Panc1 (cell line): ENCODE measurements around the gene SECTM1. TPM values are rescaled to one million over a fixed set of nuclear protein-coding genes. Genes with fewer than 3 reads are reported as not detected.

Experiments
- ATAC-seq: fragments of 200-7000 bp; cut with Tn5 transposase; 2 replicates; pipeline ENCODE4 v1.9.1; 2020; ENCODE audit warnings: mild to moderate bottlenecking, moderate library complexity
- BruUV-seq: library from RNA; stranded (reverse); fragments of 400-500 nt; replicated peaks from 2 replicates; lab custom pipeline; 2021; lab: Mats Ljungman, UMichigan
- CTCF ChIA-PET: fragments of 300-600 bp; sonication (Branson Sonifier 250); formaldehyde crosslinking; loops from one replicate; lab custom pipeline; 2022; ENCODE audit warnings: antibody characterized with exemption; lab: Charles Lee
- POLR2A ChIA-PET: fragments of 300-600 bp; sonication (Branson Sonifier 250); formaldehyde crosslinking; loops from one replicate; lab custom pipeline; 2022; ENCODE audit warnings: antibody characterized with exemption; lab: Charles Lee
- DNase-seq: peaks from one replicate; pipeline ENCODE4 v3.0.0-alpha.2; 2010; ENCODE audit warnings: low read depth, low spot score
- H3K27ac ChIP-seq: 2 replicates; pipeline ENCODE4 v1.5.1; 2011; ENCODE audit warnings: mild to moderate bottlenecking, low read length, inconsistent platforms
- H3K27me3 ChIP-seq: fragments of 200-500 bp; sonication (Bioruptor generic); 2 replicates; pipeline ENCODE4 v1.6.0; 2014; ENCODE audit warnings: low read length, inconsistent platforms; ENCODE audit not compliant: control insufficient read depth, insufficient read depth
- H3K36me3 ChIP-seq: fragments of 200-500 bp; sonication (Bioruptor generic); 2 replicates; pipeline ENCODE4 v1.5.1; 2014; ENCODE audit warnings: inconsistent platforms, mild to moderate bottlenecking, low read length, moderate library complexity; ENCODE audit not compliant: control insufficient read depth, insufficient read depth
- H3K4me1 ChIP-seq: 2 replicates; pipeline ENCODE4 v1.5.1; 2011; ENCODE audit warnings: inconsistent platforms, mild to moderate bottlenecking, low read length, moderate library complexity; ENCODE audit not compliant: control insufficient read depth, insufficient read depth
- H3K4me3 ChIP-seq, 2 experiments: 2 replicates each; pipeline ENCODE4 v1.5.1; 2011 to 2012; ENCODE audit warnings: low read depth in 2 of 2, low read length in 2 of 2, mild to moderate bottlenecking in 2 of 2, inconsistent platforms in 1 of 2, moderate library complexity in 1 of 2
- H3K9me3 ChIP-seq: fragments of 200-500 bp; sonication (Bioruptor generic); 2 replicates; pipeline ENCODE4 v1.5.1; 2014; ENCODE audit warnings: low read depth, mild to moderate bottlenecking, inconsistent platforms, low read length, moderate library complexity; ENCODE audit not compliant: control insufficient read depth, insufficient read depth
- POLR2AphosphoS5 ChIP-seq: IDR thresholded peaks from 2 replicates; pipeline ENCODE4 v1.6.1; 2012; ENCODE audit warnings: mild to moderate bottlenecking, low read depth, low read length, moderate library complexity
- SIN3A ChIP-seq: IDR thresholded peaks from 2 replicates; pipeline ENCODE4 v1.6.1; 2012; ENCODE audit warnings: low read depth, mild to moderate bottlenecking, low read length, moderate library complexity, borderline replicate concordance; ENCODE audit not compliant: insufficient read depth
- TCF7L2 ChIP-seq: IDR thresholded peaks from 2 replicates; pipeline ENCODE4 v1.6.1; 2011; ENCODE audit warnings: mild to moderate bottlenecking, low read depth, low read length, inconsistent platforms
- in situ Hi-C: cut with HindIII; loops from 2 replicates; pipeline ENCODE4 v1.10.0; 2016; ENCODE audit warnings: low sequenced_read_pairs, low pct_unique_long_range_greater_than_20kb
- intact Hi-C: fragments of 100-400 bp; cut with micrococcal nuclease; formaldehyde crosslinking; loops from one replicate; pipeline ENCODE4 v1.10.0; 2022; ENCODE audit not compliant: unreplicated experiment
- total RNA-seq: library from RNA; stranded (reverse); gene quantifications from one replicate; pipeline ENCODE4 v1.2.1, GENCODE V29; 2021; ENCODE audit not compliant: unreplicated experiment
- TF ChIP-seq, protein P1 (sequence below): fragments of 450-650 bp; IDR thresholded peaks from 2 replicates; pipeline ENCODE4 v1.5.1; 2017; ENCODE audit warnings: mild to moderate bottlenecking
- TF ChIP-seq, protein P2 (sequence below), 2 experiments: IDR thresholded peaks; 2 replicates each; pipeline ENCODE4 v1.6.1; 2011 to 2012; ENCODE audit warnings: low read depth in 2 of 2, control low read depth in 1 of 2, low read length in 1 of 2, mild to moderate bottlenecking in 1 of 2, moderate library complexity in 1 of 2; ENCODE audit not compliant: insufficient read depth in 1 of 2

SECTM1 gene
- total RNA-seq, 1 experiment from 2014 or later = 5.4 TPM

DNA sequence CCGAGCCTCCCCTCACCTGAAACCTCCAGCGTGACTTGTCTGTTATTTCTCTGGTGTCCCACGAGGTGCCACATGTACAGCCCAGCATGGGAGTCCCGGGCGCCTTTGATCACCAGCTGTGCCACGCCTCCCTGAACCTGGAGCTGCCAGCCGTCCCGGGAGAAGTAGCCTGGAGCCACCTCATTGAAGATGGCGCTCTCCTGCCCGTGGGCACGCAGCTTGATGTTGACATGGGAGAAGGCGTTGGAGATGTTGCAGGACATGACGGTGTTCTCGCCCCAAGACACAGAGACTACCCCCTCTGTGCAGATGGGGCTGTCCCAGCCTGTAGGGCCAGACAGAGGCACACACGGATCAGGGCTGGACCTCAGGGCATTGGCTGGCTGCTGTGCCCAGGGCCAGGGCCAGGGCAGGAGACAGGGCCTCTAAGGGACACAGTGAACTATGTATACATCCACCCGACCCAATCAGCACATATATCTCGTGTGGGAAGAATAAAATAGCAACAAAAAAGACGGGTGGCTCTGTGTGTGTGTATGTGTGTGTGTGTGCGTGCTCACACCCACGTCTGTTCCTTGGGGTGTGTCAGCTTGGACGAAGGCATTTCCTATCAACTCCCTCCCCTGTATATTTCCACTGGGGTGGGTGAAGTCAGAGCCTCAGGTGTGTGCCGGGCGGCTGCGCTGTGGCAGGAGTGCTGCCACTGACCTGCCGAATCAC, 8.8 kb downstream of the SECTM1 start:
- intact Hi-C loops = loop anchor here (5.0 kb wide), 1 partner anchor 82 kb away; no protein-coding TSS in a partner anchor
- in situ Hi-C loops = no loop called here
- Histone ChIP-seq H3K9me3 (no peaks in the 10 kb centered on the region), H3K4me3 (no peak overlapping the region), H3K4me1 (peaks cover 33% of the 10 kb centered on the region), H3K27me3 (no peaks in the 10 kb centered on the region), H3K27ac (no peak overlapping the region), H3K36me3 (no peaks in the 10 kb centered on the region)
- TF ChIP-seq, protein P1, sequence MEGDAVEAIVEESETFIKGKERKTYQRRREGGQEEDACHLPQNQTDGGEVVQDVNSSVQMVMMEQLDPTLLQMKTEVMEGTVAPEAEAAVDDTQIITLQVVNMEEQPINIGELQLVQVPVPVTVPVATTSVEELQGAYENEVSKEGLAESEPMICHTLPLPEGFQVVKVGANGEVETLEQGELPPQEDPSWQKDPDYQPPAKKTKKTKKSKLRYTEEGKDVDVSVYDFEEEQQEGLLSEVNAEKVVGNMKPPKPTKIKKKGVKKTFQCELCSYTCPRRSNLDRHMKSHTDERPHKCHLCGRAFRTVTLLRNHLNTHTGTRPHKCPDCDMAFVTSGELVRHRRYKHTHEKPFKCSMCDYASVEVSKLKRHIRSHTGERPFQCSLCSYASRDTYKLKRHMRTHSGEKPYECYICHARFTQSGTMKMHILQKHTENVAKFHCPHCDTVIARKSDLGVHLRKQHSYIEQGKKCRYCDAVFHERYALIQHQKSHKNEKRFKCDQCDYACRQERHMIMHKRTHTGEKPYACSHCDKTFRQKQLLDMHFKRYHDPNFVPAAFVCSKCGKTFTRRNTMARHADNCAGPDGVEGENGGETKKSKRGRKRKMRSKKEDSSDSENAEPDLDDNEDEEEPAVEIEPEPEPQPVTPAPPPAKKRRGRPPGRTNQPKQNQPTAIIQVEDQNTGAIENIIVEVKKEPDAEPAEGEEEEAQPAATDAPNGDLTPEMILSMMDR = no peak
- peak; percentile 75; the same call in 1 of the 2 replicates for TF ChIP-seq TCF7L2
- ChIA-PET POLR2A (interaction anchor here (0.6 kb wide), 1 partner anchor 30 kb away, joined by 4 read pairs; no protein-coding TSS in a partner anchor), CTCF (interaction anchor here (1.0 kb wide), 1 partner anchor 23 kb away, joined by 11 read pairs; no protein-coding TSS in a partner anchor)
- DNase-seq (no peak), ATAC-seq (peak; percentile 37)
- no TSS peak for BruUV-seq

DNA sequence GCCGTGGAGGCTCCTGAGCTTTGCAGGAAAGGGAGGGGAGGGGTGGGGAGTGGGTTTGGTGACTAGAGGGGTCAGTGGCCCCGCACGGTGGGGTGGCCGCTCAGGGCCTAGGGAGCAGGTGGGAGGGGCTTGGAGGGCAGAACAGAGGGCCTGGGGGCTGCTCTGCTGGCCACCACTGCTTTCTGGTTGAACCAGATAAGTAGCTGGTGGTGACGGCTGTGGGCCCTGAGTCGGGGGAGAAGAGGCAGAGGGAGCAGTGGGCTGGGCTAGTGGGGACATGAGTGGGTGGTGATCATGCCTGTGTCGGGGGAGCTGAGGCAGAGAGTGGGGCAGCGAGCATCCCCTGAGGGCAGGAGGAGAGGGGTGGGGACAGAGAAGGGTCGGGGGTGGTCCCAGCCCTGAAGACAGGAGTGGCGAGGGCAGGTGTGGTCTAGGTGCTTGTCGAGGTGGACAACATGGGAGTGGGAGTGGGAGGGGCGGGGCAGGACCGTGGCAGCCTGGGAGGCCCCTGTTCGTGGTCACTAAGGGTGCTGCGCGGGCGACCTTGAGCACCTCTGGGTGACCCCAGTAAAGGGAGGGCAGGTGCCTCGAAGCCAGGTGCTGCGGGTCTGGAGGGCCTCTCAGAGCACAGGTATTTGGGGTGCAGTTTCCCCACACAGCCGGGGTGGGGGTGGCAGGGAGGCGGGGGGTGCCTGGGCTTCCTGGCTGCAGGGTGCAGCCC, 9.9 kb downstream of the SECTM1 start:
- no peak for DNase-seq
- CTCF ChIA-PET = interaction anchor here (0.5 to 0.6 kb wide), 3 partner anchors 39 to 73 kb away, joined by 3 to 15 read pairs (median 7); no protein-coding TSS in a partner anchor
- Histone ChIP-seq H3K27ac (no peak overlapping the region), H3K4me1 (peaks cover 28% of the 10 kb centered on the region), H3K9me3 (no peaks in the 10 kb centered on the region), H3K4me3 (no peak overlapping the region), H3K36me3 (no peaks in the 10 kb centered on the region), H3K27me3 (no peaks in the 10 kb centered on the region)
- no TSS peak for BruUV-seq
- no peak for ATAC-seq
- intact Hi-C loops = loop anchor here (5.0 kb wide), 1 partner anchor 81 kb away; no protein-coding TSS in a partner anchor
- TF ChIP-seq TCF7L2 = no peak
- TF ChIP-seq SIN3A = no peak
- POLR2A ChIA-PET = no interaction called here
- in situ Hi-C loops = no loop called here

DNA sequence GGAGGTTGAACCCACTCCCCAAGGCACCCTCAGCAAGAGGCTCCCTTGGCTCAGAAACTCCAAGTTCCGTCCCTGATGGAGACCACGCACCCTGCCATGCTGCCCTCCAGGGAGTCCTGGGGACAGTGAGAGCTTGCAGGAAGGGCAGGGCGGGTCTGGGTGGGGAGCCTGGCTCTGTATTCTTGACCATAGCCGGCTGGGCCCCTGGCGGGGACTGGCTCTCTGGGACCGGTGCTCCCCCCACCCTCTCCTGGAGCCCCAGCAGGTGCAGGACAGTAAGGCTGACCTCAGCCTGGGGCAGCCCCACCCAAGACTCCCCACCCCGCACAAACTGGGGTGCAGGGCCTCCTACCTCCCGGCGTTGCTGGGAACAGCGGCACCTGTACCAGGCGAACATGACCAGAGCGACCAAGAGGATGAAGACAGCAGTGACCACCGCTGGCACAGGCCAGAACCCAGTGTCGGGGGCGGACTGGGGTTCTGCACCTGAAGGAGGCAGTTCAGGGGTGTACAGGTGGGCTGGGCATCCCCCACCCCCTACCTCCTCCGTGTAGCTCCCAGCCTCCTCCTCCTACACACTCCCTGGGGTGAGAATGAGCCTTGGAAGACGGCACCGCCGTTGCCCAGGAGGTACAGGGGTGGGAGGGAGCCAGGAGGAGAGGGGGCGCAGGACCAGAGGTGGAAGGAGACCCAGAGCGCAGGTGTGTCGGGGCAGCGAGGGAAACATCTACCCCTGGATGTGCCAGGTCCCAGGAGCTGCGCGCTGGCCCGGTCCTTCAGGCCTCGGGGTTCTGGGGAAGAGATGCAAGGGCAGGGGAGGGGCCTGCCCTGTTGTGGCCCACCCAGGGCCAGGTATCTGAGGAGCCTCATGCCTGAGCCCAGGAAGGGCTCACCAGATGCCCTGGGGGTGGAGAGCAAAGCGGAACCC, 10.8 kb downstream of the SECTM1 start:
- BruUV-seq = no TSS peak
- POLR2A ChIA-PET = no interaction called here

More for the DNA sequence above, 10.8 kb downstream of the SECTM1 start:
- CTCF ChIA-PET = interaction anchor here (0.6 kb wide), 3 partner anchors 9 to 72 kb away, joined by 3 to 15 read pairs (median 3); no protein-coding TSS in a partner anchor
- TF ChIP-seq TCF7L2 (no peak), POLR2AphosphoS5 (no peak), SIN3A (no peak)
- TF ChIP-seq, protein P2, sequence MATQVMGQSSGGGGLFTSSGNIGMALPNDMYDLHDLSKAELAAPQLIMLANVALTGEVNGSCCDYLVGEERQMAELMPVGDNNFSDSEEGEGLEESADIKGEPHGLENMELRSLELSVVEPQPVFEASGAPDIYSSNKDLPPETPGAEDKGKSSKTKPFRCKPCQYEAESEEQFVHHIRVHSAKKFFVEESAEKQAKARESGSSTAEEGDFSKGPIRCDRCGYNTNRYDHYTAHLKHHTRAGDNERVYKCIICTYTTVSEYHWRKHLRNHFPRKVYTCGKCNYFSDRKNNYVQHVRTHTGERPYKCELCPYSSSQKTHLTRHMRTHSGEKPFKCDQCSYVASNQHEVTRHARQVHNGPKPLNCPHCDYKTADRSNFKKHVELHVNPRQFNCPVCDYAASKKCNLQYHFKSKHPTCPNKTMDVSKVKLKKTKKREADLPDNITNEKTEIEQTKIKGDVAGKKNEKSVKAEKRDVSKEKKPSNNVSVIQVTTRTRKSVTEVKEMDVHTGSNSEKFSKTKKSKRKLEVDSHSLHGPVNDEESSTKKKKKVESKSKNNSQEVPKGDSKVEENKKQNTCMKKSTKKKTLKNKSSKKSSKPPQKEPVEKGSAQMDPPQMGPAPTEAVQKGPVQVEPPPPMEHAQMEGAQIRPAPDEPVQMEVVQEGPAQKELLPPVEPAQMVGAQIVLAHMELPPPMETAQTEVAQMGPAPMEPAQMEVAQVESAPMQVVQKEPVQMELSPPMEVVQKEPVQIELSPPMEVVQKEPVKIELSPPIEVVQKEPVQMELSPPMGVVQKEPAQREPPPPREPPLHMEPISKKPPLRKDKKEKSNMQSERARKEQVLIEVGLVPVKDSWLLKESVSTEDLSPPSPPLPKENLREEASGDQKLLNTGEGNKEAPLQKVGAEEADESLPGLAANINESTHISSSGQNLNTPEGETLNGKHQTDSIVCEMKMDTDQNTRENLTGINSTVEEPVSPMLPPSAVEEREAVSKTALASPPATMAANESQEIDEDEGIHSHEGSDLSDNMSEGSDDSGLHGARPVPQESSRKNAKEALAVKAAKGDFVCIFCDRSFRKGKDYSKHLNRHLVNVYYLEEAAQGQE (IDR thresholded peaks at IDR 0.05; ENCODE audit: insufficient read depth in 1 of 2, low read depth in 2 of 2, low read length in 1 of 2) = no peak
- TF ChIP-seq, protein P1 = no peak
- Histone ChIP-seq H3K27me3 (no peaks in the 10 kb centered on the region), H3K9me3 (no peaks in the 10 kb centered on the region), H3K36me3 (no peaks in the 10 kb centered on the region), H3K4me1 (peaks cover 21% of the 10 kb centered on the region), H3K4me3 (no peak overlapping the region), H3K27ac (no peak overlapping the region)
- intact Hi-C loops (loop anchor here (5.0 kb wide), 1 partner anchor 80 kb away; no protein-coding TSS in a partner anchor), in situ Hi-C loops (no loop called here)
- no peak for DNase-seq
- peak; percentile 57 for ATAC-seq
